Measurements from ENCODE around the gene SLC26A3.

Gene SLC26A3

GRCh38 chr7:107842213-107842612, 39.2 kb upstream of the SLC26A3 start:
- Histone ChIP-seq H3K9me2 (replicated peaks; ENCODE audit: insufficient read depth, low read length) (no peaks in the 10 kb centered on the region), H3K9ac (ENCODE audit: low read length) (no peak overlapping the region), H3K4me3 (ENCODE audit: low read length) (no peak overlapping the region), H3K4me1 (ENCODE audit: low read length) (no peaks in the 10 kb centered on the region), H2AFZ (ENCODE audit: low read length) (no peak overlapping the region), H3F3A (ENCODE audit: insufficient read depth, low read length) (no peaks in the 10 kb centered on the region), H3K27me3 (replicated peaks; ENCODE audit: insufficient read depth, low read length) (no peaks in the 10 kb centered on the region), H3K36me3 (replicated peaks; ENCODE audit: insufficient read depth, low read length) (no peaks in the 10 kb centered on the region), H3K79me2 (ENCODE audit: low read length) (no peaks in the 10 kb centered on the region), H3K9me3 (replicated peaks; ENCODE audit: insufficient read depth, low read length) (no peaks in the 10 kb centered on the region), H4K20me1 (ENCODE audit: insufficient read depth, low read length) (no peaks in the 10 kb centered on the region), H3K27ac (ENCODE audit: low read length) (no peak overlapping the region), H3K4me2 (ENCODE audit: low read depth, low read length) (no peak overlapping the region)
- no peak for DNase-seq
- no peak for TF ChIP-seq EZH2 (optimal IDR thresholded peaks at IDR 0.05; ENCODE audit: low read depth, low read length)

- no peaks in the 10 kb centered on the region for H3K36me3 ChIP-seq (replicated peaks; ENCODE audit: insufficient read depth, low read length)
- no peaks in the 10 kb centered on the region for H3K27me3 ChIP-seq (replicated peaks; ENCODE audit: insufficient read depth, low read length)
- H2AFZ ChIP-seq (ENCODE audit: low read length) = no peak overlapping the region
- no peaks in the 10 kb centered on the region for H3K9me3 ChIP-seq (replicated peaks; ENCODE audit: insufficient read depth, low read length)
- no peaks in the 10 kb centered on the region for H3F3A ChIP-seq (ENCODE audit: insufficient read depth, low read length)
- H3K27ac ChIP-seq (ENCODE audit: low read length) = no peak overlapping the region
- H3K9ac ChIP-seq (ENCODE audit: low read length) = no peak overlapping the region
- H3K4me1 ChIP-seq (ENCODE audit: low read length) = no peaks in the 10 kb centered on the region
- no peaks in the 10 kb centered on the region for H3K9me2 ChIP-seq (replicated peaks; ENCODE audit: insufficient read depth, low read length)
- no peak for DNase-seq
- no peak overlapping the region for H3K4me3 ChIP-seq (ENCODE audit: low read length)
- H4K20me1 ChIP-seq (ENCODE audit: insufficient read depth, low read length) = no peaks in the 10 kb centered on the region
- H3K4me2 ChIP-seq (ENCODE audit: low read depth, low read length) = no peak overlapping the region
- no peaks in the 10 kb centered on the region for H3K79me2 ChIP-seq (ENCODE audit: low read length)
- TF ChIP-seq EZH2phosphoT487 (IDR thresholded peaks at IDR 0.05; ENCODE audit: low read length) (no peak), CTCF (IDR thresholded peaks at IDR 0.05; ENCODE audit: low read length) (no peak)
These were observed 36.0 kb upstream of the SLC26A3 start for GRCh38 chr7:107838816-107839565.

- Histone ChIP-seq H4K20me1 (ENCODE audit: insufficient read depth, low read length) (no peaks in the 10 kb centered on the region), H2AFZ (ENCODE audit: low read length) (no peak overlapping the region), H3K4me3 (ENCODE audit: low read length) (no peak overlapping the region), H3K36me3 (replicated peaks; ENCODE audit: insufficient read depth, low read length) (no peaks in the 10 kb centered on the region), H3K4me1 (ENCODE audit: low read length) (no peaks in the 10 kb centered on the region), H3K9me2 (replicated peaks; ENCODE audit: insufficient read depth, low read length) (no peaks in the 10 kb centered on the region), H3K27ac (ENCODE audit: low read length) (no peak overlapping the region), H3K79me2 (ENCODE audit: low read length) (no peaks in the 10 kb centered on the region), H3K27me3 (replicated peaks; ENCODE audit: insufficient read depth, low read length) (no peaks in the 10 kb centered on the region), H3K9ac (ENCODE audit: low read length) (no peak overlapping the region), H3K9me3 (replicated peaks; ENCODE audit: insufficient read depth, low read length) (no peaks in the 10 kb centered on the region), H3K4me2 (ENCODE audit: low read depth, low read length) (no peak overlapping the region), H3F3A (ENCODE audit: insufficient read depth, low read length) (no peaks in the 10 kb centered on the region)
- no peak for DNase-seq
- TF ChIP-seq CTCF (IDR thresholded peaks at IDR 0.05; ENCODE audit: low read length) (no peak), EZH2phosphoT487 (IDR thresholded peaks at IDR 0.05; ENCODE audit: low read length) (no peak), EZH2 (optimal IDR thresholded peaks at IDR 0.05; ENCODE audit: low read depth, low read length) (no peak)
These were observed 35.1 kb upstream of the SLC26A3 start for GRCh38 chr7:107838024-107838601.

- DNase-seq = no peak
- Histone ChIP-seq H4K20me1 (ENCODE audit: insufficient read depth, low read length) (no peaks in the 10 kb centered on the region), H3K4me2 (ENCODE audit: low read depth, low read length) (no peak overlapping the region), H3K27me3 (replicated peaks; ENCODE audit: insufficient read depth, low read length) (no peaks in the 10 kb centered on the region), H3K36me3 (replicated peaks; ENCODE audit: insufficient read depth, low read length) (no peaks in the 10 kb centered on the region), H3K27ac (ENCODE audit: low read length) (no peak overlapping the region), H3F3A (ENCODE audit: insufficient read depth, low read length) (no peaks in the 10 kb centered on the region), H3K9me3 (replicated peaks; ENCODE audit: insufficient read depth, low read length) (no peaks in the 10 kb centered on the region), H2AFZ (ENCODE audit: low read length) (no peak overlapping the region), H3K4me3 (ENCODE audit: low read length) (no peak overlapping the region), H3K9ac (ENCODE audit: low read length) (no peak overlapping the region), H3K9me2 (replicated peaks; ENCODE audit: insufficient read depth, low read length) (no peaks in the 10 kb centered on the region), H3K79me2 (ENCODE audit: low read length) (no peaks in the 10 kb centered on the region), H3K4me1 (ENCODE audit: low read length) (no peaks in the 10 kb centered on the region)
- no peak for TF ChIP-seq EZH2phosphoT487 (IDR thresholded peaks at IDR 0.05; ENCODE audit: low read length)
- no peak for TF ChIP-seq CTCF (IDR thresholded peaks at IDR 0.05; ENCODE audit: low read length)
- no peak for TF ChIP-seq EZH2 (optimal IDR thresholded peaks at IDR 0.05; ENCODE audit: low read depth, low read length)
These were observed 34.1 kb upstream of the SLC26A3 start for GRCh38 chr7:107837145-107837512.
